Middle frontal gyrus (tissue), 1 donor: ENCODE measurements around the gene OTOS.

Source experiments
- DNase-seq: peaks from one replicate; pipeline ENCODE4 v3.0.0-alpha.2; 2015; ENCODE audit warnings: low spot score; ENCODE audit errors: extremely low spot score

Gene OTOS

DNA sequence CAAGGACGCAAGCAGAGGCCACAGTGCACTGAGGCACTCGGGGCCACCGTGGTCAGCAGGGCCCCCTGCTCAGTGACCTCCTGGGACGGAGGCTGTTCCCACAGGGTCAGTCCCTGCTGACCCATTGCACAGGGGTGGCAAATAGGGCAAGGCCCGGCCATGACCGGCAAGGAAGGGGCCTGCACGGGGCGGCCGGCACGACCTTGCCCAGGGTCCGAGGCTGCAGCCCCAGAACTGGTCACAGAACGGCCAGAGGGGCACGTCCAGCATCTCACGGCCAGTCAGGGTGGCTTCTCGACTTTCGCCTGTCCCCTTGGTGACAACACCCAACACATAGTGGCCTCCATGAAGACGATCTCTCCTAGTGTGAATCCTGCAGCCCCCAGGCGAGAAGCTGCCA is 27.6 kb upstream of the OTOS start:
- no peak for DNase-seq

DNA sequence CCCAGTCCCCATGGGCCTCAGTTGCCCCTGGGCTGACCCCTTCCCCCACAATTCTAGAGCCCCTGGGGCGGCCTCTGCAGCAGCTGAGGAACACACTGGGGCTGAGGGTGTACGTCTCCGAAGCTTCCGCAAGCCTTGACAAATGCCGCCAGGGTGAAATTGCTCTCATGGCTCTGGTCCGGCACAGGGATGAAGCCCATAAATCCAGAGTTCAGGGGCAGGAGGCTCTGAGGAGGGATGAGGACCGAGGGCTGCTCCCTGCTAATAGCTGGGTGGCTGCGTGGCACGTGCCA is 27.1 kb upstream of the OTOS start:
- DNase-seq = no peak

DNA sequence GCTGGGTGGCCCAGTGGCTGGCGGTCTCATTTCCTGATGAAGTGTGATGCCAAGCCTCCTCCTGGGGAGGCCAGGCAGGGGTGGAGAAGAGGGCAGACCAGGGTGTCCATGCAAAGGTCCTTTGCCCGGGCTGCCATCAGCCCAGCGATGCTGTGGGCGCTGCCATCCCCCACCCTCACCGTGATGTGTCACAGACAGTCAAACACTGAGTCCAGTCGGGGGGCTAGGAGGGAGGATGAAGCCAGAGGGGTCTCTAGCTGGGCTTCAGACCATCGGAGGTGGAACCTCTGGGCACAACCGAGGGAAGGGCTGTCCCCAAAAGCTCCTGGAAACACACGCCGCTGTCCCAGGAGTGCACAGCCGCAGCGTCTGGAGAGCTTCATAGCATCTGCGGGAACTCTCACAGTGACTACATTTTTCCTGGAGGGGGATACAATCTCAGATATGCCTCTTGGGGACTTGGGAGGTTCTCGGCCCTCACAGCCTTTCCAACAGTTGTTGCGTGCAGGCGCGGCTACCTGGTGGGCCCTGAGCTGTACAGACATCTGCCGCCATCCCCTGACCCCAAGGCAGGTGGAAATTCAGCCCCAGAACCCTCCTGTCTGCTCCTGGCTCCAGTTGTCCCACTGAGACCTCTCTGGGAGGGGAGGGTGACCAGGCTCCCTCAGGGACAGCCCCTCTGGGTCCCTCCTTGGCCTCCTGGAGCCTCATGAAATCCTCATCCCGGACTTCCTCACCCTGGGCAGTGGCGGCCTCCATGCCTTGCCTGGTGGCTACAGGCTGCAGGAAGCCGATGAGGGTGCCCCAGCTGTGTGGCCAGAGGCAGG is 26.5 kb upstream of the OTOS start:
- no peak for DNase-seq

DNA sequence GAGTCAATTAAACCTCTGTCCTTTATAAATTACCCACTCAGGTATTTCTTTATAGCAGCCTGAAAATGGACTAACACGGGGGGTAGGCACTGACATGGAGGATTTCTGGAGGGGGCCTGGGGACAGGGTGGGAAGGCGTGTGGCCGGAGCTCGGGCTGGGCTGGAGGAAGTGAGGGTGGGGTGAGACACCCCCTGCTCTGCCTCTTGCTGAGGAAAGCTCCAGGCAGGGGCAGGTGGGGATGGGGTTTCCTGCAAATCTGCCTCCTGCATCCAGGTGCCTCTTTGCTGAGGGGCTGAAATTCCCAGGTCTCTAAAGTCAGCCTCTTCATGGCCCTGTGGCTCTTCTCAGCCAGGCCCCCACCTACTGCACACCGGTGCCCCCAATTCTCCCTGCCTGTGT is 25.7 kb upstream of the OTOS start:
- no peak for DNase-seq

DNA sequence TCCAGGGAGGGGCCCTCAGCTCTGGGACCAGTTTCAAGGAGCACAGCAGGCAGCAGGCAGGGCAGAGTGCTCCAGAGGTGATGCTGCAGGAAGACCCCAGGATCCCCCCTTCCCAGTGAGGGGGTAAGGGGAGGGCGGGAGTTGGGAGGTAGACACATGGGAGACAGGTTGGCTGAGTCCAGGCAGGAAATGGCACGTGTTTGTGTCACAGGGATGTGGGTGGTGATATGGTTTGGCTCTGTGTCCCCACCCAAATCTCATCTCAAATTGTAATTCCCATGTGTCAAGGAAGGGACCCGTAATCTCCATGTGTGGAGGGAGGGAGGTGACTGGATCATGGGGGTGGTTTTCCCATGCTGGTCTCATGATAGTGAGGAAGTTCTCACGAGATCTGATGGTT is 25.2 kb upstream of the OTOS start:
- no peak for DNase-seq

DNA sequence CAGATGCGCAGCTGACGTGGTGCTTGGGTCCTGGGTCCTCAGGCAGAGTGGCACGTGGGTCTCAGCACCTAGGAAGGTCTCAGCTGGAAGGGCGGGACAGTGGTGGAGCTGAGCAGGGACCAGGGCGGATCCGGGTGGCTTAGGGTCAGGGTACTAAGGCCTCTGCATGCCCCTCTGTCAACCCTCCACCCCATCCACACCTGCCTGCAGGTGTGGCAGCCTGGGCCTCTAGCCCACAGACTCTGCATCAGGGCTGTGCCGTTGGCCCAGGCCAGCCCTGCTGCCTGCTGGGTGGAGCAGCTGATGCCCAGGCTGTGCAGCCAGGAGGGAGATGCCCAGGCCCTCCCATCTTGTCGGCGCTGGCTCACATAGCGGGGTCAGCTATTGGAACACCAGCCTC is 24.6 kb upstream of the OTOS start:
- DNase-seq = no peak

DNA sequence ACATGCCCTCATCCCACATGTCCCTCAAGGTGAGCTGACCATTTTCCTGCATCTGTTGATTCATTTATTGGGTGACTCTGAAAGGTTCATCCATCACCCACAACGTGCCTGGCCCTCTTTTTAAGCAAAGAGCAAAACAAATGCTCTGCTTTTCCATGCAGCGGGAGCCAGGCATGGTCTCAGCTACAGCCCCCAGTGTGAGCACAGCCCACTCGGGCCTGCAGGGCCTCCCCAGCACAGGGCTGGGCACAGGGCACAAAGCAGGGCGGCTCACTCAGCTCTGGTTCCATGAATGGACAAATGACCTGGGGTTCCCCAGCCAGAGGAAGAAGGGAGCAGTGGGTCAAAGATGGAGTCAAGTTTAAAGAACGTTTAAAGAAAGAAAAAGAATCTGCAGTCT is 24.1 kb upstream of the OTOS start:
- no peak for DNase-seq

DNA sequence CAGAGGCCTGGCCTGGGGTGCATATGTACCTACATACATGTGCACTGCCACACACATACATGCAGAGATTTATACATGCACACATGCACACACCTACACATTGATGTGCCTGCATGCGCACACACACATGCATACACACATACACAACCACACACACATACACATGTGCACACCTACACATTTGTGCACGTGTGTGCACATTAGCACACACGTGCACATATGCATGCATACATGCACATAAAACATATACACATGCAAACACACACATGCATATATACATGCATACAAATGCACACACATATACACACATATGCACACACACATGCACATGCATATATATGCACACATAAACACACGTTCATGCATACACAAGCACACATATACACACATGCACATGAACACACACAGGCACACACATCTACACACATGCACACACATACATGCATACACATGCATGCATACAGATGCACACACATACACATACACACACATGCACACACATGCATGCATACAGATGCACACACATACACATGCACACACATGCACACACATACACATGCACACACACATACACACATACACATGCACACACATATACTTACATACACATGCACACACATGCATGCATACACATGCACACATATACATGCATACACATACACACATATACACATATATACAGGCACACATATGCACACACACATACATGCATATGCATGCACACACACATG is 23.6 kb upstream of the OTOS start:
- no peak for DNase-seq

DNA sequence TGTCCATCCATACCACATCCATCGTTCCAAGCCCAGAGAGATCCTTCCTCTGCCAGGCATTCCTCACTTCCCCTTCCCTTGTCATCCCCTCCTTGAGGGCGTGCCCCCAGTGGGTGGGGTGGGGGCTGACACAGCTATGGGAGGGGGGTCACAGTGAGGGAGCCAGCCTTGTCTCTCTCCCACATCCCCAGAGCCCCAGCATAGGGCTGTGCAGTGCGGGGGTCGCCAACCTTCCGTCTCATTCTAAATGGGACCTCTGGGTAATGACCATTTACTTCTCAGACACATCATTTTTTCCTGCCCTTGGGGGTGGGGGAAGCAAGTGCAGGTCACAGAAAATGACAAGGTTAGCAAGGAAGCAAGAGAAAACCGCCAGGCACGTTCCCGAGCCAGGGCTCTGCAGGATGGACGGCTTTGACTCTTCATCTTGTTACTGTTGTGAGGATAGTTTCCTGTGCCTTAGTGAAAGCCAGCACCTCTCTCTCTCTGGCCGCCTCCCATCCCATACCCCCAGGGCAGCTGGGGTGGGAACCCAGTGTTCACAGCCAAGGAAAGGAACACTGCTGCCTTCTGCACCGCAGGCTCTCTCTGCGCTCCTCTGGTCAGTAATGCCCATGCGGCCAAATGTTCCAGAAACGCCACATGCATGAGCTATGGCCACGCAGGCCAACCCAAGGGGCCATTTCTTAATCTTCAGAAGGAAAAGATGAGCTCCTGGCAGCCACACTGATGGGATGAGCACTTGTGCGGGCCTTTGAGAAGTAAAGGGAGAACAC is 22.7 kb upstream of the OTOS start:
- DNase-seq = no peak

DNA sequence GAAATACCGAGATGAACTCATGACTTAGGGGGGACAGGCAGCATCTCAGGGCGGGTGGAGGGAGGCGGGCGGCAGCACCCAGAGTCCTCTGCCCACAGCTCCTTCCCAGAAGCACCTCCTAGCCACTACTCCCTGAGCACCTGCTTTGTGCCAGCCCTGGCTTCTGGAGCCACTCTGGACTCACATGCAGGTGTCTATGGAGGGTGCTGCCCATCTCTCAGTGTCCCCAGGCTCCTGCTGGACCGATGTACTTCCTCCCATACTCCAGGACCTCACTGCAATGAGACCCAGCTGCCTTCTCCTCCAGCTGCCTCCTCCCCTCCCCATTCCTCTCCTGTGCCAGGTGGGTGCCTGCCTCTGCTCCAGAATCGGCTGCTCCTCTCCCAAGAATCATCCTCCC is 22.1 kb upstream of the OTOS start:
- DNase-seq = no peak

DNA sequence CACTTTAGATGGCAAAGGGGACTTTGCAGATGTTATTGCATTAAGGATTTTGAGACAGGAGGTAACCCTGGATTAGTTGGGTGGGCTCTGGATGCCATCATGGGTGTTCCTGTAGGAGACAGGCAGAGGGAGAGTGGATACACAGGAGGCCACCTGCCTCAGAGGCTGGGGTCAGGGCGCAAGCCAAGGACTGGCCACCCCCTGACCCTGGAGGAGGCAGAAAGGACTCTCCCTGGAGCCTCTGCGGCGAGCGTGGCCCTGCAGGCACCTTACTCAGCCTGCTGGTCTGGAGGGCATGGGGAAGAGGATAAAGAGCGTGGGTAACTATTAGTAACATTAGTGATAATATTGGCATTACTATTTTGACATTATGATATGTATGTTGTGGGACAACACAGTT is 21.6 kb upstream of the OTOS start:
- no peak for DNase-seq

DNA sequence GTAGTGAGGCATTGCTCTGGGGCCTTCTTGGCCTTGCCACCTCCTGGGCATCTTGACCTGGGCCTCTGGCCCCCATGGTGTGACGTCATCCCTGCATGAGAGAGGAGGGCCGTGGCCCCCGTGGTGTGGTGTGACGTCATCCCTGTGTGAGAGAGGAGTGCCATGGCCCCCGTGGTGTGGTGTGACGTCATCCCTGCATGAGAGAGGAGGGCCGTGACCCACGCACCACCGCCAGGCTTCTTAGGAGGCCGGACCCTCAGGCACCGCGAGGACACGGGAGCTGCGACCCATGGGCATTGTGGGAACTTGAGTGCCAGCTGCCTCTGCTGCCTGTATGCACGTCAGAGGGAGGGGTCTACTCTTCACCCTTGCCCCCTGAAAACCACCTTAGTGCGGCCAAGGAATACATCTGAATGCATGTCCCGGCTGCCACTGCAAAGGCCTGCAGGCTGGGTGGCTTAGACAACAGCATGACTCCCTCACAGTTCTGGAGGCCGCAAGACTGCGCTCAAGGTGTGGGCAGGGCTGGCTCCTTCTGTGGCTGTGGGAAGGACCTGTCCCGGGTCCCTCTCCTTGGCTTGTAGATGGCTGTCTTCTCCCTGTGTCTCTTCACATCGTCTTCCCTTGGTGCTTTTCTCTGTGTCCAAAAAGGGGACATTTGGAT is 20.8 kb upstream of the OTOS start:
- no peak for DNase-seq

DNA sequence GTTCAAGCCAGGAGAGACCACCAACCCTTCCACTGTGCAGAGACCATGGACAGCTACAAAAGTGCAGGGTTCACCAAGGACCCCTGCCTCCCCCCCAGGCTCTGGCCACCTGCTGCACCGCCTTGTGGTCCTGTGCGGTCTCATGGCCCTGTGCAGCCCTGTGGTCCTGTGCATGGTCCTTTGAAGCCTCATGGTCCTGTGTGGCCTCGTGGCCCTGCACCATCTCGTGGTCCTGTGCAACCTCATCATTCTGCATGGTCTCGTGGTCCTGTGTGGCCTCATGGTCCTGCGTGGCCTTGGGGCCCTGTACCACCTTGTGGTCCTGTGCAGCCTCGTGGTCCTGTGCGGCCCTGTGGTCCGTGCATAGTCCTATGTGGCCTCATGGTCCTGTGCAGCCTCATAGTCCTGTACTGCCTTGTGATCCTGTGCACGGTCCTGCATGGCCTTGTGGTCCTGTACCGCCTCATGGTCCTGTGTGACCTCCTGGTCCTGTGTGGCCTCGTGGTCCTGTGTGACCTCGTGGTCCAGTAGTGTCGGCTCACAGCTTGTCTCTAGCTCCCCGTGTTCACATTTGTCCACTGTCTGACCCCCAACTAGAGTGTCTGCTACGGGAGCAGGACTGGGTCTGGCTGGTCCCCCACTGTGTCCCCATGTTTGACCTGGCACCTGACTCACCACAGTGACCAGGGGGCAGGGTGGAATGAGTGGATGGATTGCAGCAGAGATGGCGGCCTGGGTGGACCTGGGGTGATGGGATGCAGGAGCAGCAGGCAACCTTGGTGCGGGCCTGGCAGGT is 20.0 kb upstream of the OTOS start:
- no peak for DNase-seq

DNA sequence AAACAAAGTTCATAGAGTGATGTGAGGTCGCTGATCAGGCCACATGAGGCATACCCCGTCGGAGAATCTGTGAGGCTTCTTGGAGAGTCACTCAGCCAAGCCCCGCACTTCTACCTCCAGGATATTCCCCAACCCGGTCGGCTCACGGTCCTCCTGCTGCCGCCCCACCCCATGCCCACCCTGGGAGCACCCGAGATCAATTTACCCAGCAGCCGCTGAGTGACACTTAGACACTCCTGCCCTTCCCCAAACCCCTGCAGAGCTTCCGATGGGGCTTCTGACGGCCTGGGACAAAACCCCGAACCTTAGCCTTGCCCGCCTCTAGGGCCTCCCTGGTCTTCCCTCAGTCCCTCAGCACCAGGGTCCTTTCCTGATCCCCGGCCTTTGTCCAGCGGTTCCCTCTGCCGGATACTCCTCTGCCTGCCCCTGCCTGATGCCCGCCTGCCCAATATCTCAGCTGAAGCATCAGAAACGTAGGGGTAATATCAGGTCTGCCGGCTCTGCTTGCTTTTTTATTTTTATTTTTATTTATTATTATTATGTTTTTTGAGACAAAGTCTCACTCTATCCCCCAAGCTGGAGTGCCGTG is 18.9 kb upstream of the OTOS start:
- DNase-seq = no peak

DNA sequence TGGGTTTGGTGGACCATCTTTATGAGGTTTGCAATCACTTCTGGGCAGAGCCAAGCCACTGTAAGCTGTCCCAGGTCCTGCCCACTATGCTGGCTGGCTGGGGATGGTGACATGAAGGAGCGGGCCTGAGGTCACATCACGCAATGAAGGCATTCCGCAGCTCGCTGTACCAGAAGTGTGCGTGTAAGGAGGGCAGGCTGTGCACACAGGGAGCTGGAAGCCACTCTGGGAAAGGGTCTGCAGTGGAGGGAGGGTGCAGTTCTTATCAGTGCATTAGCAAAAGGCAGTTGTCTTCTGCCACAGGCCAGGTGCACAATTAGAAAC is 16.7 kb upstream of the OTOS start:
- DNase-seq = no peak

DNA sequence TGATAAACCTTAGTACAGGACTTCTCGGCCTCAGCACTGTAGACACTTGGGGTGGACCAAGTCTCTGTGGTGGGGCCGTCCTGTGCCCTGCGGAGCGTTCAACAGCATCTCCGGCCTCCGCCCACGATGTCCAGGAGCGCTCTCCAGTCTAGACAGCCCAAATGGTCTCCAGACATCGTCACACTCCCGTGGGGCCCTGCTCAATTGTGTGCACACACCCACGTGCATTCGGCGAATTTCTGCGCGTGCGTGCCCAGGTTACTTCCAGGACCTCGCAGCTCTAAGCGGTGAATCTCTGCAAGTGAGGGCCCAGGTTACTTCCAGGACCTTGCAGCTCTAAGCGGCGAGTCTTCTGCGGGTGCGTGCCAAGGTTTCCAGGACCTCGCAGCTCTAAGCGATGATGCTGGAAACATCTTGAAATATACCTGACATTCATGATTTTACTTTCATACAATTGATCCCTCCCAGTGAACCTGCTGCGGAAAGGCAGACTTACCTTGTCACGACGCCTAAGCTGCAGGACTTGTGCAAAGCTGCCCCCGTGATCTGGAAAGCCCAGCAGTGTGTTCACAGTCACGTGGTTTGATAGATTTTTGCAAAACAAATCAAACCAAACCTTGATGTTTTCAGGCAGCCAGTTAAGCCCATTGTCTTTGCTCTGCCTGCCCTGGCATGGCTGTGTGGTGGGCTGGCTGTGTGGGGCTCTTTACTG is 16.1 kb upstream of the OTOS start:
- DNase-seq = no peak

DNA sequence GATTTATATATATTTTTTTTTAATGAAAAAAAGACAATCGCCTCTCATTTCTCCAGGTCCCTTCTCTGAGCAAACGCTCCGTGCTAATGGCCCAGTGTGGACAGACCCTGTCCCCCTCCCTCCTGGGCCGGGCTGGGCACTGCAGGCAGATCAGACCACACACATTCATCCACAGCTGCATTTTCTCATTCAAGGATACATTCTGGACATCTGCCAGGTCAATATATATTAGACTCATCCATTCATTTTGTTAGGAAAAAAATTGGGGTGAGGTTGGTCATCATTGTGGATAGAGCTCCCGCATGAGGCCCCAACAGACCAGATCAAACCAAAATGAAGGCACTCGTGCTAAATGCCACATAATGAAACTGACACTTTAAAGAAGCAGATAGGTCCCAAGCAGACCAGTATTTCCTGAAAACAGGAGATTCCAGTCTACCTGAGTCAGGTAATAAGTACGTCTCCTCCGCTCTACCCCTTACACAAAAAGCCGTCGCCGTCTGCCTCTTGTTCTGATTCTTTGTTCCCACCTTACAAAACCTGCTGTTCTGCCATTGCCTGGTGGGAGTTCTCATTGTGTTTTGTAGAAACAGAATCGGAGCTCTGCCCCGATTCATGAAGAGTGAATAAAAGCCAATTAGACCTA is 15.4 kb upstream of the OTOS start:
- no peak for DNase-seq

DNA sequence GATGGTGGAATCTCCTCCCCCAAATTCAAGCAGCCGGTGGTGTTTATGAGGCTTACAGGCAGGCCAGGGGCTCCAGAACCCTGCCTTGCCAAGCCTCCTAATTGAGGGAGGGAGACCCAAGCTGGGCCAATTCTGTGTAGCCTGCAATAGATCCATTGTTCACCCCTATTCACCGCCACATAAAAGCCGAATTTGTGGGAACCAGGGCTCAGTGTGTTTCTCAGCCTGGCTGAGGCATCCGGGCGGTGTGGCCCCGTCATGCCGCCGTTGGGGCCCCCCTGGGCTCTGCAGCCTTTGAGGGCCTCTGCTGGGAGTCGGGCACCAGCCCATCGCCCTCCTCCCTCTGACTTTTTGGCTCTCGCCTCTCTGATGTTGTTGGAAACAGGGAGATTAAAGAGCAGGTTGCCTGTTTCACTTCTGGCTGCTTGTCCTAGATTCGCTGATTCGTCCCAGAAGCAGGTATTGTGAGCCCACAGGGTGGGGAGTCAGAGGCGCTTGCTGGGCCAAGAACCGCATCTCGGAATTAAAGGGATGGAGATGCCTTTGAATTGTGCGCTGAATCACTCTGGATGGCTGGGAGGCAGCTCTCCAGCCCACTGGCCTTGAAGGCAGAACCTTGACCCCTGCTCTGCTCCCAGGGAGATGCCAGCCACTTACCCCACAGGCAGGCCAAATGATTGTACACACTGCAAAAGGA is 14.7 kb upstream of the OTOS start:
- peak; percentile 11 for DNase-seq

DNA sequence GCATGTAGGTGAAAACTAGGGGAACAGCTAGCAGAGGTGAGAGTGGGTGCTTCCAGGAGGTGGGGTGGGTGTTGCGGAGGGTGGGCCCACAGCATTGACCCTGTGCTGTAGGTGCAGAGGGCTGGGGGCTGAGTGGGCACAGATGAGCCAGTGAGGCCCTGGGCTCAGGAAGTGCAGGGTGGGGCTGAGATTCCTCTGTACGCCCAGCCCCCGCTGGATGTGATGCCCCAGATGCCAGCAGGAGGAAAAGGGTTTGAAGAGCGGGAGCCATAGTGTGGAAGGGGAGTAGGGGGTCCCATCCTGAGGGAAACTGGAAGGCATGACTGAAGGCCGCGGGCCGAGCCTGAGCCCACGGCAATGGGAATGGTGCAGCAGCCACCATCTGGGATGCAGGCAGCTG is 14.1 kb upstream of the OTOS start:
- DNase-seq = no peak
